ENCODE results near the gene PUSL1. TPM values are rescaled to one million over a fixed set of nuclear protein-coding genes. Genes with fewer than 3 reads are reported as not detected.

The PUSL1 gene
- total and polyA plus RNA-seq, 2 of the 13 experiments (the other 11 are each of a cell fraction or from before 2014, with no cell fraction given), result 8.3 to 22.2 TPM

DNA sequence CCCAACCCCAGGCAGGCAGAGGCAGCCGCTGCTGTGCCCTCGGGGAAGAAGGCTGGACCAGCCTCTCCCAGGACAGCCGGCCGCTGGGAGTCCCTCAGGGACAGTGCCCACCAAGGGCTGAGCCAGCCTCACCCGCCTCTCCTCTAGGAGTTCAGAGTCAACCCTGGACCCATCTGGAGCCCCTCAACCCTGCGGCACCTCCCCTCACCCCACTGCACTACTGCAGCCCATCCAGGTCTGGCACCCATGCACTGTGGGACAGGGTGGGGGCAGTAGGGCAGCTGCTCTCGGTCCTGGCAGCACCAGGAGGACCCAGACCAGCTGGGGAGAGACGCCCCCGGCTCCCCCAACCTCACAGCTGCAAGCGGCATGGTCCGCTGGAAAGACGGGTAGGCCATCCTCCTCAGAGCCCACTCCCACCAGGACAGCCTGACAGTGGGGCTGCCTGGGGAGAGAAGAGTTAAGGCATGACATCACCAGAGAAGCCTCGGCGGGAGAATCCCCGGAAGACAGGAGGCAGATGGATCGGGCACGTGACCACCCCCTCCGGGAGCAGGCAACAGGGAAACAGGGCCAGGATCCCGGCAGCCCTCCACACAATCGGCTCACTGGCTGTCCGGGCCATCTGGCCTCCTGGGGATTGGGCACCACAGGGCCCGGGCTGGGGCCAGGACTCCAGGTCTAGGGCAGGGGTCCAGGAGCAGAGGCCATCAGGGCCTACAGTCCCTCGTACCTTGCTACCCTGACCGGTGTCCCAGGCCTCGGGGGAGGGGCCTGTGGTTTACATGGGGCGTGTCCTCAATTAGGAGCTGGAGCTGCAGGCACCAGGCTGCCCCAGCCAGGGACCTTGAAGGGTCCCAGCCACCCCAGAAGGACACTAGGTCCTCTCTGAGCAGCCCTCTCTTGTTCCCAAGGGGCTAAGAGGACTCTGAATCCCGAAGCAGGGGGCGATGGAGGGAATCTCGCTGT is 3.8 kb upstream of the PUSL1 start (continued):
- TF ChIP-seq TFE3 (CRISPR knock-in tag; IDR thresholded peaks at IDR 0.05) (0 out of 2 replicates have a peak, but pooled peaks have one; percentile 78), FIP1L1 (IDR thresholded peaks at IDR 0.05; ENCODE audit: borderline replicate concordance, insufficient read depth, low read depth, low read length) (no peak), XRCC5 (optimal IDR thresholded peaks at IDR 0.05; ENCODE audit: low read length) (no peak), SMARCE1 (IDR thresholded peaks at IDR 0.05; ENCODE audit: borderline replicate concordance) (no peak), STAG1 (CRISPR knock-in tag; IDR thresholded peaks at IDR 0.05) (no peak), TBX3 (IDR thresholded peaks at IDR 0.05; ENCODE audit: borderline replicate concordance) (no peak), ZMYM3 (CRISPR knock-in tag; IDR thresholded peaks at IDR 0.05) (no peak), ZSCAN25 (CRISPR knock-in tag; IDR thresholded peaks at IDR 0.05) (no peak), ZNF605 (CRISPR knock-in tag; IDR thresholded peaks at IDR 0.05) (peak; percentile 67; the same call in 1 of the 2 replicates), HDAC1 (CRISPR knock-in tag; IDR thresholded peaks at IDR 0.05) (peak; percentile 43; the same call in 1 of the 2 replicates), HDAC6 (IDR thresholded peaks at IDR 0.05; ENCODE audit: low read depth, low read length) (no peak), ZNF850 (CRISPR knock-in tag; conservative IDR thresholded peaks at IDR 0.05) (no peak), MXI1 (IDR thresholded peaks at IDR 0.05; ENCODE audit: borderline replicate concordance, low read depth, low read length) (peak; percentile 11; the same call in 1 of the 3 replicates), ZNF639 (CRISPR knock-in tag; conservative IDR thresholded peaks at IDR 0.05) (no peak), IRF2 (CRISPR knock-in tag; IDR thresholded peaks at IDR 0.05) (no peak), RARA (CRISPR knock-in tag; IDR thresholded peaks at IDR 0.05) (no peak), ZNF329 (CRISPR knock-in tag; IDR thresholded peaks at IDR 0.05; ENCODE audit: low read depth) (no peak), ZNF75D (CRISPR knock-in tag; IDR thresholded peaks at IDR 0.05; ENCODE audit: borderline replicate concordance) (no peak), HNF1B (CRISPR knock-in tag; IDR thresholded peaks at IDR 0.05) (0 out of 2 replicates have a peak, but pooled peaks have one; percentile 13), KAT7 (CRISPR knock-in tag; IDR thresholded peaks at IDR 0.05; ENCODE audit: borderline replicate concordance) (0 out of 2 replicates have a peak, but pooled peaks have one; percentile 16), ZMAT5 (CRISPR knock-in tag; IDR thresholded peaks at IDR 0.05; ENCODE audit: borderline replicate concordance, low read depth) (no peak), NR2C2 (CRISPR knock-in tag; IDR thresholded peaks at IDR 0.05; ENCODE audit: borderline replicate concordance) (peak; percentile 33; the same call in 1 of the 2 replicates), CCDC6 (CRISPR knock-in tag; IDR thresholded peaks at IDR 0.05) (no peak)
- TF ChIP-seq, protein P1, sequence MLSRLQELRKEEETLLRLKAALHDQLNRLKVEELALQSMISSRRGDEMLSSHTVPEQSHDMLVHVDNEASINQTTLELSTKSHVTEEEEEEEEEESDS (CRISPR knock-in tag; IDR thresholded peaks at IDR 0.05; ENCODE audit: borderline replicate concordance), result no peak

Measured in HepG2 (cell line).